HG03439 (cell line): ENCODE data around the gene NUTM2D.
"Not testable (repeated sequence)": the region's sequence is repeated elsewhere in the genome, so short reads cannot be mapped to it uniquely, and the experiment has no call there.

ENCODE experiments used
- ATAC-seq: cut with Tn5 transposase; IDR thresholded peaks from one replicate; pipeline ENCODE4 v1.9.1; 2021; ENCODE audit warnings: mild to moderate bottlenecking, moderate library complexity; ENCODE audit not compliant: unreplicated experiment

Gene NUTM2D

DNA sequence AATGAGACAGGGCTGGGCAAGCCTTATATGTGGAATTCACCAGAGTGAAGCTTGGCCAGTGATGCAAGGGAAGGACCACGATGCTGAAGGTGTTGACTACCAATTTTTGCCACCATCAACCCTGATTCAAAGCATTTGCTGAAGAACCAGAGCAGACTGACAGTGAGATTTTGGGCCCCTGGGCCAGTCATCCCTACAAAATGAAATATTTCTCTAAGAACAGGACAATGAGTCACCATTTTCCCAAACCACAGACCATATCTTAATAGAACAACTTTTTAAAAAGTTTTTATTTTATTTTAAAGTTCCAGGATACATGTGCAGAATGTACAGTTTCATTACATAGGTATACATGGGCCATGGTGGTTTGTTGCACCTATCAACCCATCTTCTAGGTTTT is 16.5 kb downstream of the NUTM2D start:
- not testable (repeated sequence) for ATAC-seq

DNA sequence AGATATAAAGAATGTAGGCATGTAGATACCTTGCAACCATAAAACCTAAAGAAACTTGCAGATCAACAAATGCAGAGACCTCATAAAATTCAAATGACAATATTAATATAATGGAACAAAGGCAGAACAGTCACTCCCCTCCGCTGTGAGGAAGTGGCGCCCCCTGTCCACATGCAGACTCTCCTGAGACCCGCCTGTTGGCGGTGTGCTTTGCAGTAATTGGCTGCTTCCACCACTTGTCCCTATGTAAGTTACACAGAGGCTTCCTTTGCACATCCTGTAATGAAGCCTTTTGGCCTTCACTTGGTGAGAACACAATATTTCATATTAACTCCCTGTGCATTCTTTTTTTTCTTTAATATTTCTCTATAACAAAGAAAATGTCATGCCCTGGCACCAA is 21.6 kb downstream of the NUTM2D start:
- not testable (repeated sequence) for ATAC-seq

DNA sequence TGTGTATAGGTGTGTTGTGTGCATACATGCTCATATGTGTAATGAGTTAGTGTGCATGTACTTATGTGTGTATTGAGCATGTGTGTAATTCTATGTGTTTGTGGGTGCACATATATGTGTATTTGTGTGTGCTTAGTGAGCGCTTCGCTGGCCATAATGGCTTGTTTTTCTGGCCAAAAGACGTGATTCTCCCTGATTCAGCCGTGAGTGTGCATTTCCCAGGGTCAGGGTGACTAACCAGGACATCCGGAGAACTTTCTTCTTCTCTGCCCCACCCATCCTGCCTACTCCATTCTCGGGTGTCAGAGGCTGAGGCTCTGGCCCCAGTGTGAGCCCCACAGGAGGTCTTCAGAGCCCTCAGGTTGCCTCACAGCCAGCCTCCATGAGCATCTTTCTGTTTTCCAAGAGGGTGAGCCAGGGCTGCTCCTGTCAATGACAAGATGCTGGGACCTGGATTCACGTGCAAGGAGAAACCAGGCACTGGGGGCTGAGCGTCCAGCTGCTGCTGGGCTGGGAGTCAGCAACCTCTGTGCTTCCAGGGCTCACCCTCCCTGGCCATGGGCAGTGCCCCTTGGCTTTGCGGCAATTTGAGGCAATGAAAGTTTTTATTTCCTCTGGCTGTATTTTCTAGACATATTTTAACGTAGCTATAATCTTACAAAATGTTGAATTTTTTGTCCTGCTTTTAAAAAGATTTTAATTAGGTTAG is 25.8 kb downstream of the NUTM2D start:
- ATAC-seq: not testable (repeated sequence)

DNA sequence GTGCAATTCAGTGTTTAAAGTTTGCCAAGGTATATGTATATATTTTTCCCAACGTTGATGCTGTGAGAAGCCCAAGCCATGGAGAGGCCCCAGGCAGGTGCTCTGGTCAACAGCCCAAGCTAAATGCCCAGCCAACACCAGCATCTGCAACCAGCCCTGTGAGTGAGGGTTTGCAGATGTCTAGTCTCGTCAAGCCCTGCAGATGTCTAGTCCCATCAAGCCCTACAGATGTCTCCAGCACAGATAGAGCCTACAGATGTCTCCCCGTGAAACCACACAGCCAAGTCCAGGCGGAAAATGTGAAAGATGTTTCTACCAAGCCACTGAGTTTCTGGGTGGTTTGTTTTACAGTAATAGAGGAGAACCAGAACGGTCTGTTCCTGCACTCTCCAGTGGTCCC is 26.7 kb downstream of the NUTM2D start:
- ATAC-seq: not testable (repeated sequence)

DNA sequence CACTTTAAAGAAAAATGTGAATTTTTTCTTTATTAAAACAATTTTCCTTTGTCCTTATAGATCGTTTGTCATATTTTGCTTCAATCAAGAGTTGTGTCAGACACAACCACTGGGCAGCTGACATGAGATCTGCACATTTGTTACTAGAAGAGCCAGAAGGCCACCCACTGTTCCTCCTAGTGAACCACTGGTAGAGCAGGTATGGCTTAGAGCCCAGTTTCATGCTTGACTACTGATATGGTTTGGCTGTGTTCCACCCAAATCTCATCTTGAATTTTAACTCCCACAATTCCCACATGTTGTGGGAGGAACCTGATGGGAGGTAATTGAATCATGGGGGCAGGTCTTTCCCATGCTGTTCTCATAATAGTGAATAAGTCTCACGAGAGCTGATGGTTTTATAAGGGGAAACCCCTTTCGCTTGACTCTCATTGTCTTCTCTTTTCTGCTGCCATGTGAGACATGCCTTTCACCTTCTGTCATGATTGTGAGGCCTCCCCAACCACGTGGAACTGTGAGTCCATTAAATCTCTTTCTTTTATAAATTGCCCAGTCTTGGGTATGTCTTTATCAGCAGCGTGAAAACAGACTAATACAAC is 28.3 kb downstream of the NUTM2D start:
- ATAC-seq: not testable (repeated sequence)

DNA sequence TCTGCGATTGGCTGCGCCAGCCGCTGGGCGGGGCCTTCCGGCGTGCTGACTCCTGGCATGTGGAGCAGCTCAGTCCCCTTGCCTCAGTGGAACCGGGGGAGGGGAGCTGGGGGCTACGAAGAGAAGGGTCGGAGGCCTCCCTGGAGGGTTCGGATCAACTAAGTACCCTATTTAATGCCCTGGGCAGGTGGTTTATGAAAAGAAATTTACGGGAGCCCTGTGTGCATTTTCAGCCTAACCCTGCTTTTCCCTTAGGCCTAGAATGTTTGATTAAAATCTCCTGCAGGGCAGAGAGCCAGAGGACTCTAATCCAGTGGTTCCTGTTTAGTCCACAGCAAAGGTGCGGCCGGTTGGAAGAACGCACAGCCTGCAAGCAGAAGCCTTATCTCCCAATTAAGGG is 33.8 kb downstream of the NUTM2D start:
- ATAC-seq: not testable (repeated sequence)

DNA sequence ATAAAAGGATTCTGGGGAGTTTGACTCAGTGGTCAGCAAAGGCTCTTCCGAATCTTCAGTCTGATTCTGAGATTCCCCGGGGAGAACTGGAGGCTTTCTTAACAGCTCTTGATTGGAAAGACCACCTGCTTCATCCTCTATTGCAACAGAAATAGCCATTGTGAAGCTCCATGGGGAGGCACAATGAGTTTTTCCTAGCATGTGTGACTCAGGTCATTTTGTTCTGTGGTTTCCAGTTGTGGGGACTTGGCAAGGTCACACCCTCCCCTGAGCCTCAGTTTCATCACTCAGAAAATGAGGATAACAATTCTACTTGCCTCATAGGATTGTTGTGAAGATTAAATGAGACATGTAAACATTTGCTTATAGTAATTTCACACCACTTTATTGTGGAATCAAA is 38.7 kb downstream of the NUTM2D start:
- not testable (repeated sequence) for ATAC-seq

DNA sequence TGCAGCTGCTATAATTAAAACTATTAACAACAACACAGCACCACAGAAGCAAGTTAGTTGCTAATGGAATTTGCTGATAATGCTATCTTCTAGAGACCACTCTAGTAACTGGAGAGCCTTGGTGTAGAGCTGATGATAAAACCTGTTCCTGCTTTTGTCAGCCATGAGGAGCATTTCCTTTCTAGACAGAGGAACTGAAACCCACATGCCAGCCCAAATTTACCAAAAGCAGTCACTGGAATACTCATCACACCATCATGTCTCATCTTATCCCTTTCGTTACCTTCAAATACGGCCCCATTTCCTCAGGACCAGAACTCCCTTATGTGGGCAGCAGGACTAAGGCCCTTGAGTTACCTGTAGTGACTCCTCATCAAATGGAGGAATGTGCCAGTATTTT is 40.9 kb downstream of the NUTM2D start:
- not testable (repeated sequence) for ATAC-seq

DNA sequence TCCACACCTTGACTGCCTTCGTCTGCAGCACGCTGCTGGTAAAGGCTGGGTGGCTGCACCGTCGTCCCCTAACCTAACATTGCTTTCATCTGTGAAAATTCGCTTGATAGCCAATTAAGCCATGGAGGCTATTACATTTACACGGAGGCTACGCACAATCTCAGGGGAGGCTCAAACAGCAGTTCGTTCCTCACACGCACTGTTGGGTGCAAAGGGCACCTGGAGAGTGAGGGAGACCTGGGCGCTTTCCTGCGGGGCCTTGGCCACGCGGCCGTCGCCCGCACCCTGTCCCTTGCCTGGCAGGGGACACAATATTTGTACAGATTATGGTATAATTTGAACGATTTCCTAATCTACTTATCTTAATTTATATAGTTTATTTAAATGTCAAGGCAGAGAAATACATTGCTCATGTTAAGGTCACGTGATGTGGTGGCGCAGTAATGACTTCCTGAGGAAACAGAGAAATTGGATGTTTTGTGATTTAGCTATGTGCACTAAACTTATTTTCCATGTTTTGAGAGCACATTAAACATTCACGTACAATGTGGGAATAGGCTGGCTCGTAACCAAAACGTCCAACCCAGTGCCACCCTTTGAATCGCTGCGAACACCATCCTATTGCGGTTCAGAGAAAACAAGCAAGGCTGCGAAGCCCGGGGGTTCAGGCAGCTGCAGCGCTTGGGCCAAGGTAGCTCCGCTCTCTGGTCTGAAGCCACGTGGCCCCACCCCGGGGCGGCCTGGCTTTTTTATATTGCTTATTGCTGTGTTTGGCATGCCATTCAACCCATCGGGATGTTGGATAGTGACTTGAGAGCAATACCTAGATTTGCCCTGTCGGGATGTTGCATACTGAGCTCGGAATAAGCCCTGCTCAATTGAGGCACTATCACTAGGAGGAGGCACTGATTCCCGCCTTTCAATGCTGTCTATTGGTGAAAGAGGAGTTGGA is 50.2 kb downstream of the NUTM2D start:
- ATAC-seq: not testable (repeated sequence)

DNA sequence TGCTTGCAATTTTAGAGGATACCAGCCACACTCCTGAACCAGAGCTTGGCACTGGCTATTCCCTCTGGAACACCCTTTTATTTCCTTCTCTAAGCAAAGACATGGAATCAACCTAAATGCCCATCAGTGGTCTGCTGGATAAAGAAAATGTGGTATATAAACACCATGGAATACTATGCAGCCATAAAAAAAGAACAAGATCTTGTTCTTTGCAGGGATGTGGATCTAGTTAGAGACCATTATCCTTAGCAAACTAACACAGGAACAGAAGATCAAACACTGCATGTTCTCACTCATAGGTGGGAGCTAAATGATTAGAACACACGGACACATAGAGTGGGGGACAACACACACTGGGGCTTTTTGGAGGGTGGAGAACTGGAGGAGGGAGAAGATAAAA is 56.4 kb downstream of the NUTM2D start:
- ATAC-seq: not testable (repeated sequence)
